ENCODE measurements around the gene GULP1. TPM values are rescaled to one million over a fixed set of nuclear protein-coding genes. Genes with fewer than 3 reads are reported as not detected.

The GULP1 gene
- polyA plus RNA-seq, 1 donor from 2014 or later: 10.2 TPM

GRCh38 chr2:188610050-188610444, 318.4 kb downstream of the GULP1 start:
- TF ChIP-seq POLR2AphosphoS5 (IDR thresholded peaks at IDR 0.05) (no peak), MXI1 (conservative IDR thresholded peaks at IDR 0.05; ENCODE audit: poor library complexity, severe bottlenecking) (no peak), SMC3 (conservative IDR thresholded peaks at IDR 0.05; ENCODE audit: poor library complexity) (no peak), REST (IDR thresholded peaks at IDR 0.05; ENCODE audit: borderline replicate concordance) (no peak), EP300 (conservative IDR thresholded peaks at IDR 0.05; ENCODE audit: poor library complexity, severe bottlenecking) (no peak), CTCF (IDR thresholded peaks at IDR 0.05; ENCODE audit: poor library complexity, severe bottlenecking) (no peak), TAF1 (IDR thresholded peaks at IDR 0.05; ENCODE audit: low read depth) (no peak), EZH2 (IDR thresholded peaks at IDR 0.05; ENCODE audit: borderline replicate concordance, insufficient read depth, low read length, poor library complexity, severe bottlenecking) (no peak), RAD21 (conservative IDR thresholded peaks at IDR 0.05) (no peak)
- Histone ChIP-seq H3K79me2 (replicated peaks; ENCODE audit: insufficient read depth, low read length) (no peaks in the 10 kb centered on the region), H3K9ac (ENCODE audit: low read length) (no peak overlapping the region), H3F3A (ENCODE audit: insufficient read depth, low read length, poor library complexity, severe bottlenecking) (no peaks in the 10 kb centered on the region), H3K27ac (ENCODE audit: low read length) (no peak overlapping the region), H3K4me2 (ENCODE audit: low read length) (no peak overlapping the region), H2AFZ (ENCODE audit: low read depth, low read length) (no peak overlapping the region), H3K9me3 (ENCODE audit: low read length) (no peaks in the 10 kb centered on the region), H3K27me3 (ENCODE audit: insufficient read depth, low read depth, low read length) (no peaks in the 10 kb centered on the region), H3K36me3 (ENCODE audit: insufficient read depth, low read length) (no peaks in the 10 kb centered on the region), H4K20me1 (ENCODE audit: insufficient read depth) (no peaks in the 10 kb centered on the region), H3K4me3 (ENCODE audit: low read length) (no peak overlapping the region), H3K9me2 (ENCODE audit: insufficient read depth, low read length) (no peaks in the 10 kb centered on the region)

- Histone ChIP-seq H3K36me3 (ENCODE audit: insufficient read depth, low read length) (no peaks in the 10 kb centered on the region), H2AFZ (ENCODE audit: low read depth, low read length) (no peak overlapping the region), H3K27me3 (ENCODE audit: insufficient read depth, low read depth, low read length) (no peaks in the 10 kb centered on the region), H3K9me3 (ENCODE audit: low read length) (no peaks in the 10 kb centered on the region), H3K79me2 (replicated peaks; ENCODE audit: insufficient read depth, low read length) (no peaks in the 10 kb centered on the region), H3K27ac (ENCODE audit: low read length) (no peak overlapping the region), H3K9me2 (ENCODE audit: insufficient read depth, low read length) (no peaks in the 10 kb centered on the region), H3K4me3 (ENCODE audit: low read length) (no peak overlapping the region), H3K9ac (ENCODE audit: low read length) (no peak overlapping the region), H3F3A (ENCODE audit: insufficient read depth, low read length, poor library complexity, severe bottlenecking) (no peaks in the 10 kb centered on the region), H3K4me2 (ENCODE audit: low read length) (no peak overlapping the region), H4K20me1 (ENCODE audit: insufficient read depth) (no peaks in the 10 kb centered on the region)
- TF ChIP-seq RAD21 (conservative IDR thresholded peaks at IDR 0.05) (no peak), CTCF (IDR thresholded peaks at IDR 0.05; ENCODE audit: poor library complexity, severe bottlenecking) (no peak), EZH2 (IDR thresholded peaks at IDR 0.05; ENCODE audit: borderline replicate concordance, insufficient read depth, low read length, poor library complexity, severe bottlenecking) (no peak), TAF1 (IDR thresholded peaks at IDR 0.05; ENCODE audit: low read depth) (no peak), EP300 (conservative IDR thresholded peaks at IDR 0.05; ENCODE audit: poor library complexity, severe bottlenecking) (no peak), POLR2AphosphoS5 (IDR thresholded peaks at IDR 0.05) (no peak), SMC3 (conservative IDR thresholded peaks at IDR 0.05; ENCODE audit: poor library complexity) (no peak)
Measured at GRCh38 chr2:188610827-188611226, 319.2 kb downstream of the GULP1 start.

Measured in neural cell (in vitro differentiated cells).